K562 (cell line): ENCODE results near the gene FOXR1. TPM values are rescaled to one million over a fixed set of nuclear protein-coding genes. Genes with fewer than 3 reads are reported as not detected.

ENCODE experiments used
- ATF7 ChIP-seq: fragments of 450-650 bp; IDR thresholded peaks from 2 replicates; pipeline ENCODE4 v1.7.1; 2014; ENCODE audit warnings: mild to moderate bottlenecking, moderate library complexity
- CCAR2 ChIP-seq: fragments of 200-400 bp; formaldehyde crosslinking; IDR thresholded peaks from 2 replicates; pipeline ENCODE4 v1.6.1; 2017; ENCODE audit warnings: mild to moderate bottlenecking, low read depth, low read length
- CHAMP1 ChIP-seq: fragments of 450-650 bp; IDR thresholded peaks from 2 replicates; pipeline ENCODE4 v1.6.1; 2016; ENCODE audit warnings: mild to moderate bottlenecking
- COPS2 ChIP-seq: fragments of 450-650 bp; conservative IDR thresholded peaks from 2 replicates; pipeline ENCODE4 v1.6.1; 2016; ENCODE audit warnings: mild to moderate bottlenecking, moderate library complexity
- FOXJ2 ChIP-seq: fragments of 200-800 bp; sonication (Bioruptor generic); IDR thresholded peaks from 2 replicates; pipeline ENCODE4 v1.6.1; 2016; ENCODE audit warnings: missing genetic modification characterization, missing compliant biosample characterization
- GATAD2A ChIP-seq: fragments of 450-650 bp; IDR thresholded peaks from 2 replicates; pipeline ENCODE4 v1.6.1; 2017
- HBP1 ChIP-seq: fragments of 450-650 bp; formaldehyde crosslinking; IDR thresholded peaks from 2 replicates; pipeline ENCODE4 v1.4.0; 2022; ENCODE audit warnings: missing genetic modification characterization
- HNRNPK ChIP-seq: fragments of 200-400 bp; formaldehyde crosslinking; IDR thresholded peaks from one replicate; pipeline ENCODE4 v1.6.1; 2018; ENCODE audit warnings: mild to moderate bottlenecking, low read depth, low read length; ENCODE audit not compliant: poor library complexity, severe bottlenecking
- KDM1A ChIP-seq, 2 experiments: fragments of 450-650 bp; IDR thresholded peaks; 2 replicates each; pipeline ENCODE4 v1.6.1; 2016; ENCODE audit warnings: mild to moderate bottlenecking in 2 of 2
- KLF16 ChIP-seq: IDR thresholded peaks from 2 replicates; pipeline ENCODE4 v1.6.1; 2016; ENCODE audit warnings: antibody characterized with exemption
- NCOA2 ChIP-seq, 2 experiments: fragments of 450-650 bp; IDR thresholded peaks; 2 replicates each; pipeline ENCODE4 v1.6.1; 2018; ENCODE audit warnings: mild to moderate bottlenecking in 2 of 2, moderate library complexity in 1 of 2; ENCODE audit not compliant: partially characterized antibody in 2 of 2
- NONO ChIP-seq, 2 experiments: fragments of 200-400 bp in 1 of 2; fragments of 450-650 bp in 1 of 2; formaldehyde crosslinking in 1 of 2; IDR thresholded peaks; 2 replicates each; pipeline ENCODE4 v1.6.1; 2017; ENCODE audit warnings: low read depth in 2 of 2, mild to moderate bottlenecking in 2 of 2, moderate library complexity in 2 of 2, low read length in 1 of 2
- OTX1 ChIP-seq: fragments of 450-650 bp; formaldehyde crosslinking; IDR thresholded peaks from 2 replicates; pipeline ENCODE4 v1.4.0; 2022; ENCODE audit warnings: mild to moderate bottlenecking
- PHTF2 ChIP-seq: fragments of 250-450 bp; sonication (Bioruptor Pico); IDR thresholded peaks from 2 replicates; pipeline ENCODE4 v1.5.0; 2021; ENCODE audit warnings: mild to moderate bottlenecking
- RBM14 ChIP-seq: fragments of 200-400 bp; formaldehyde crosslinking; IDR thresholded peaks from 2 replicates; pipeline ENCODE4 v1.6.1; 2018; ENCODE audit warnings: low read depth, mild to moderate bottlenecking, low read length, moderate library complexity, borderline replicate concordance; ENCODE audit not compliant: insufficient read depth
- SETDB1 ChIP-seq: IDR thresholded peaks from one replicate; pipeline ENCODE4 v1.6.1; 2012; ENCODE audit warnings: low read length, control low read depth, inconsistent platforms
- WHSC1 ChIP-seq: IDR thresholded peaks from one replicate; pipeline ENCODE4 v1.6.1; 2012; ENCODE audit warnings: low read length, control low read depth, inconsistent platforms
- ZBTB1 ChIP-seq: sonication (generic); formaldehyde crosslinking; IDR thresholded peaks from 2 replicates; pipeline ENCODE4 v1.8.1; 2023; ENCODE audit warnings: missing genetic modification reagents, low read depth, mild to moderate bottlenecking, borderline replicate concordance
- ZNF408 ChIP-seq: fragments of 250-450 bp; sonication (Bioruptor Pico); IDR thresholded peaks from 2 replicates; pipeline ENCODE4 v1.4.0; 2020; ENCODE audit warnings: low read depth, mild to moderate bottlenecking, moderate library complexity
- ZNF830 ChIP-seq: fragments of 250-450 bp; sonication (Bioruptor Pico); IDR thresholded peaks from 2 replicates; pipeline ENCODE4 v1.5.0; 2021; ENCODE audit warnings: mild to moderate bottlenecking
- polyA plus RNA-seq, 8 experiments: library from polyadenylated mRNA; depleted of rRNA in 4 of 8; stranded (reverse) in 5 of 8; unstranded in 3 of 8; fragments of >200 nt; fragmentation: Nextera tagmentation in 2 of 8; fragmentation: Illumina TruSeq in 1 of 8; extraction: Ambion mirVana in 2 of 8; extraction: Trizol in 1 of 8; gene quantifications; 2 replicates each; pipeline versions ENCODE4 v1.2.1 to v1.2.3, GENCODE V29; 2011 to 2014; ENCODE audit warnings: inconsistent platforms in 1 of 8, missing spikeins in 1 of 8
- total RNA-seq, 7 experiments: library from RNA; depleted of rRNA in 6 of 7; stranded (reverse); fragments of >200 nt in 6 of 7; fragmentation: Illumina TruSeq in 2 of 7; extraction: Trizol in 2 of 7; gene quantifications; 2 replicates each; pipeline versions ENCODE4 v1.2.1 to v1.2.3, GENCODE V29; 2011 to 2021; ENCODE audit warnings: low replicate concordance in 1 of 7
- TF ChIP-seq, protein P1 (sequence below), 2 experiments: IDR thresholded peaks; 2 replicates each; pipeline ENCODE4 v1.6.1; 2011; ENCODE audit warnings: borderline replicate concordance in 1 of 2, control low read depth in 1 of 2, low read depth in 1 of 2, low read length in 1 of 2, mild to moderate bottlenecking in 1 of 2, mixed read lengths in 1 of 2, moderate library complexity in 1 of 2; ENCODE audit not compliant: insufficient read depth in 1 of 2, insufficient read length in 1 of 2, poor library complexity in 1 of 2, severe bottlenecking in 1 of 2; ENCODE audit errors: extremely low read depth in 1 of 2
- TF ChIP-seq, protein P2 (sequence below): fragments of 250-450 bp; sonication (Bioruptor Pico); IDR thresholded peaks from 2 replicates; pipeline ENCODE4 v1.8.0; 2022; ENCODE audit warnings: inconsistent platforms

FOXR1 gene
- total and polyA plus RNA-seq, 9 of the 15 experiments (the other 6 are each of a cell fraction or from before 2014, with no cell fraction given): not detected

GRCh38 chr11:118980191-118980881, 8.8 kb downstream of the FOXR1 start (continued):
- TF ChIP-seq COPS2 (no peak), FOXJ2 (tag) (no peak), OTX1 (peak; percentile 23; the same call in 1 of the 2 replicates), ZNF830 (CRISPR knock-in tag) (no peak), CHAMP1 (no peak), HNRNPK (no peak), KLF16 (no peak; the same call in 1 of the 2 replicates), ATF7 (peak; percentile 48; the same call in 1 of the 2 replicates), NONO (IDR thresholded peaks at IDR 0.05; ENCODE audit: low read depth in 2 of 2, low read length in 1 of 2) (no peak), HBP1 (no peak; the same call in 1 of the 2 replicates), GATAD2A (no peak), PHTF2 (CRISPR knock-in tag) (no peak), ZNF408 (CRISPR knock-in tag) (no peak), RBM14 (no peak), NCOA2 (IDR thresholded peaks at IDR 0.05; ENCODE audit: partially characterized antibody in 2 of 2) (no peak), ZBTB1 (CRISPR knock-in tag) (no peak; the same call in 1 of the 2 replicates), SETDB1 (no peak), CCAR2 (no peak), WHSC1 (peak; percentile 30), KDM1A (IDR thresholded peaks at IDR 0.05) (peak in 1 of 2 experiments; percentile 25; a peak in 1 of 4 replicates)
- TF ChIP-seq, protein P1, sequence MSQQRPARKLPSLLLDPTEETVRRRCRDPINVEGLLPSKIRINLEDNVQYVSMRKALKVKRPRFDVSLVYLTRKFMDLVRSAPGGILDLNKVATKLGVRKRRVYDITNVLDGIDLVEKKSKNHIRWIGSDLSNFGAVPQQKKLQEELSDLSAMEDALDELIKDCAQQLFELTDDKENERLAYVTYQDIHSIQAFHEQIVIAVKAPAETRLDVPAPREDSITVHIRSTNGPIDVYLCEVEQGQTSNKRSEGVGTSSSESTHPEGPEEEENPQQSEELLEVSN (IDR thresholded peaks at IDR 0.05; ENCODE audit: borderline replicate concordance in 1 of 2, extremely low read depth in 1 of 2, insufficient read depth in 1 of 2, insufficient read length in 1 of 2, low read depth in 1 of 2, low read length in 1 of 2, poor library complexity in 1 of 2, severe bottlenecking in 1 of 2): peak; percentile 81 to 85
- TF ChIP-seq, protein P2, sequence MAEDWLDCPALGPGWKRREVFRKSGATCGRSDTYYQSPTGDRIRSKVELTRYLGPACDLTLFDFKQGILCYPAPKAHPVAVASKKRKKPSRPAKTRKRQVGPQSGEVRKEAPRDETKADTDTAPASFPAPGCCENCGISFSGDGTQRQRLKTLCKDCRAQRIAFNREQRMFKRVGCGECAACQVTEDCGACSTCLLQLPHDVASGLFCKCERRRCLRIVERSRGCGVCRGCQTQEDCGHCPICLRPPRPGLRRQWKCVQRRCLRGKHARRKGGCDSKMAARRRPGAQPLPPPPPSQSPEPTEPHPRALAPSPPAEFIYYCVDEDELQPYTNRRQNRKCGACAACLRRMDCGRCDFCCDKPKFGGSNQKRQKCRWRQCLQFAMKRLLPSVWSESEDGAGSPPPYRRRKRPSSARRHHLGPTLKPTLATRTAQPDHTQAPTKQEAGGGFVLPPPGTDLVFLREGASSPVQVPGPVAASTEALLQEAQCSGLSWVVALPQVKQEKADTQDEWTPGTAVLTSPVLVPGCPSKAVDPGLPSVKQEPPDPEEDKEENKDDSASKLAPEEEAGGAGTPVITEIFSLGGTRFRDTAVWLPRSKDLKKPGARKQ (CRISPR knock-in tag): no peak
